ENCODE results near the gene NARS2.

- TF ChIP-seq EZH2 (IDR thresholded peaks at IDR 0.05) (no peak), FOXP2 (optimal IDR thresholded peaks at IDR 0.05; ENCODE audit: control extremely low read depth, extremely low read length, insufficient read depth) (no peak)
Observed at GRCh38 chr11:78459738-78460137, 114.9 kb downstream of the NARS2 start.
